COLO668 (cell line): Measurements from ENCODE around the gene TNIK.

Source experiments
- DNase-seq: peaks from one replicate; lab custom pipeline; 2025; ENCODE audit not compliant: unreplicated experiment; lab: John Stamatoyannopoulos, UW

The TNIK gene

GRCh38 chr3:171058873-171059603 is 401.2 kb downstream of the TNIK start:
- no peak for DNase-seq

DNA sequence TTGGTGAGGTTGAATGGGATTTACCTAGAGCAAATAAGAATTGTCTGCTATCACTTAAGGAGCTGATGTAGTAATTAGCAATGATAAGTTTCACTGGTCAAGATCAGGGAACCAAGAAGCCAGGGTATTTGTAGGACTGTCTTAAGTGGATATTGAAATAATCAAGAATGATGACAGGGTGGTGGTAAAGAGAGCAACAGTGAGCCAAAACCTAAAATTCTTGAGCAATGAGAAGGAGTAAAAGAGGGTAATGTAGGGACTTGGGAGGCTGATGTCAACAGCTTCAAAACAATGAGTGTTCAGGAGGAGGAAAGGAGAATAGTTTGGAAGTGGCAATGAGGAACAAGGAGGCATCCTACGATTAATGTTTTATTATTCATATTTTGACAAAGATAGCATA is 402.1 kb downstream of the TNIK start:
- no peak for DNase-seq

GRCh38 chr3:171057072-171057471 is 403.1 kb downstream of the TNIK start:
- no peak for DNase-seq

DNA sequence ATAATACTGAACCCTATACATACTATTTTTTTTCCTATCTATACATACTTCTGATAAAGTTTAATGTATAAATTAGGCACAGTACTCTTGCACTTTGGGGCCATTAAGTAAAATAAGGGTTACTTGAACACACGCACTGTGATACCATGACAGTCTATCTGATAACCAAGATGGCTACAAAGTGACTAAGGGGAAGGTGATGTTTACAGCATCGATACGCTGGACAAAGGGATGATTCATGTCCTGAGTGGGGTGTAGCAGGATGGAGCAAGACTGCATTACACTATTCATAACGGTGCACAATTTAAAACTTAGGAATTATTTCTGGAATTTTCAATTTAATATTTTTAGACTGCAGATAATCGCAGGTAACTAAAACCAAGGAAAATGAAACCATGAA is 403.7 kb downstream of the TNIK start:
- no peak for DNase-seq

- no peak for DNase-seq
Measured at GRCh38 chr3:171055336-171056178, 404.6 kb downstream of the TNIK start.

- DNase-seq: no peak
Measured at GRCh38 chr3:171054921-171055320, 405.3 kb downstream of the TNIK start.

- no peak for DNase-seq
Measured at GRCh38 chr3:171054231-171054630, 406.0 kb downstream of the TNIK start.

DNA sequence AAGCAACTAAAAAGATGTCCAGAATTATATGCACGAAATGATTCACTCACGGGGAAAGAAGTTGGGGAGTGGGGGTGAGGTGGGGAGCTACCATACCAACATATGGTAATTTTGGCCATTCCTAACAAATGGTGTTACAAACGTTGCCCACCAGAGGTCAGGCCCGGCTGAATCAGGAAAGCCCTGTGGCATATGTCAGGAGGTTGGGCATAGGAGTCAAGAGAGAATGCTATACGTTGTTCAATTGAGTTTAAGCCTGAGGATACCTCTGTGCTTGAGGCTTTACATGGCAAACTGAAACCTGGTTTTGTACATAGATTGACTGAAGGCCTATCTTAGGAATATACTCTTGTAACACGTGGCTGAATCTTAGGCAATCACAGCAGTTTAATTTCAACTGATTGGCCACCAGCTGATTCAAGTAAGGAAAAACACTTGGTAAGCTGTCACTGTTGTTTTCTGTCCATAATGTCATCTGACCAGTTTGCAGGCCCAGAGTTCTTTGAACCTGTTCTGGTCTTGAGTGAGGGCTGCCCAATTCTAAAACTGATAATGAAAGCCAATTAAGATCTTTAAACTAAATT is 410.3 kb downstream of the TNIK start:
- DNase-seq: peak; percentile 47

GRCh38 chr3:171046760-171047159 is 413.4 kb downstream of the TNIK start:
- no peak for DNase-seq

- no peak for DNase-seq
Measured at GRCh38 chr3:171044835-171045793, 415.1 kb downstream of the TNIK start.

GRCh38 chr3:171044384-171044783 is 415.8 kb downstream of the TNIK start:
- DNase-seq: no peak

DNA sequence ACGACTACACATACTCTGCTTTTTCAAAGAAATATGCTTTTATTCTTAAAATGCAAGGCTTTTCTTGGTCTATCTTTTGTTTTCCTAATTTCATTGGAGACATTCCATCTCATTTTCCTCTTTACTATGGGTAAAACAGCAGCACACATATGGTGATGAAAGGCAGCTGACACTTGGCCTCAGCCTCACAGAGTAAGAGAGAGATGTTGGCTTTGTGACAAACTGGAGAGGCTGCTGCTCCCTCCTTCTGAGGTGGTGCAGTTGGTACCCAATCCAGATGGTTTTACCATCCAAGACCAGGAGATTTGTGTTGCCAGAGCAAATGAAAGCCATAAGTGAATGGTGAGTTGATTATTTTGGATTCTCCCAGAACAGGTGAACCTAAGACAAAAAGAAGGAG is 420.5 kb downstream of the TNIK start:
- no peak for DNase-seq

GRCh38 chr3:171038342-171038741 is 421.9 kb downstream of the TNIK start:
- no peak for DNase-seq

DNA sequence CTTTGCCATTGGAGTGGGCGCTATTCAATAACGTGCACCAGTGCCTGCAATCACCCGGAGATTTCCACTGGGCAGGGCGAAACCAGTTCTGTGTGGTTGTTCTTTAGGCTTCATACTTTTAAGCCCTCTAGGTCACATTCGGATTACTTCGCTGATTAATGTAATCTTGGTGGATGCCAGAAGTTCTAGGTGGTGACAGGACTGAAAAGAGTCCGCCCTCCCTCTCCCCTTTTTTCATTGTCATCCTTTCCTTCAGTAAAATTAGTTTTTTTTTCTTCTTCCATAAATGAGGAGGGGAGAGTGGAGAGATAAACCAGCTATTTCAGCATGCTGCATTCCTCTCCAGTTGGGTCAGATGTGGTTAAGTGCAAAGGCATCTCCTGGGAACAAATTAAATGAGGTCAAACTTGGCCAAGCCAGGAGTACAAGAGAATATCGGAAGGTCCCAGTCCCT is 431.4 kb downstream of the TNIK start:
- no peak for DNase-seq

- peak; percentile 30 for DNase-seq
Measured at GRCh38 chr3:171028025-171028778, 432.0 kb downstream of the TNIK start.

DNA sequence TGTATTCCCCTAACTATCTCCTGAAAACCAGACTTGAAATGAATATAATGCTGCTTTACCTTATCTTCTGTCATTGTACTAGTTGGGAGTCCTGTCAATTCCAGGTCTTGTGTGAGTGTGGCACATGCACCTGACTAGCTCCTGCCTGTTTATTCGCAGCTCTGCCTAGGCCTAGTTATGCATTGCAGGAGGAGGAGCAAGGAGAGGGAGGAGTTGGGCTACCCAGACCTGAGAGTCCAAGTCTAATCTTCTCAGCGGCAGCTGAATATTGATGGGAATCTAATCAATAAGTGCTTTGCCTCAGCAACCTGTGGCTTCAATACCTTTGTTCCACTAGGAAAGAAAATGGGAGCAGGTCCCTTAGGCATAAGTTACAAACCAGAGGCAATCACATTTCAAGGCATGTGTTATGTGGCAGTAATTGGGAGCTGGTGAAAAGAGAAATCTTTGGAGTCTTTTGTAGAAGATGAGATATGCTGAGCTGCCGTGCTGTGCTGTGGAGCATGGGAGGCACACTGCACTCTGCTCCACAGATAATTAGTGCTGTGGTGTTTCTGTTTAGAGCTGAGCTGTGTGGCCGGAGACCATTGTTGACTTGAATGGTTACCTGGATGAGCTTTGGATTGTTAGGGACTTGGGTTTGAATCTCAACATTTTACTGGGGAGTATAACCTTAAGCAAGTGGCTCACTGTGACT is 433.5 kb downstream of the TNIK start, which contains the start of gene SLC2A2:
TSS of gene SLC2A2 (minus strand) at position 124 of the 697 bp plus-strand sequence. CDS start at position 74, 50 bp downstream.
- no peak for DNase-seq

DNA sequence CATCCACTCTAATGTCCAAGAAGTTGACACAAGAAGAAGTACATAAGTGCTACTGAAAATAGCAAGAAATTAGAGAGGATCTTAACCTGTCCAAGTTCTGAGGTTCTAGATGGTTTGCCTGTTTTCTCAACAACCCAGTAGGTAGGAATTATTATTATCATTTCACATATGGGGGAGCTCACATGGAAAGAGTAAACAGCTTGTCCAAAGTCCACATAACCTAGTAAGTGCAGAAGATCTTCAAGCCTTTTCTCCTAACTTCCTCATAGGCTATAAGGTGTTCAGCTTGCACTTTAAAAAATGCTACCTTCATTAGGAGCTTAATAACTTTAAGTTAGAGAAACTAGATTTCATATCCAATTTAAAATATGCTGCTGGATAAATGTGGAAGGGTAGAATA is 436.6 kb downstream of the TNIK start:
- DNase-seq: no peak

- no peak for DNase-seq
Measured at GRCh38 chr3:171021377-171021776, 438.8 kb downstream of the TNIK start.
